HG02763 (cell line): Measurements from ENCODE around the gene CFAP45.

Experiments
- ATAC-seq: cut with Tn5 transposase; IDR thresholded peaks from one replicate; pipeline ENCODE4 v1.9.1; 2021; ENCODE audit warnings: mild to moderate bottlenecking, moderate library complexity; ENCODE audit not compliant: unreplicated experiment

Gene CFAP45, protein sequence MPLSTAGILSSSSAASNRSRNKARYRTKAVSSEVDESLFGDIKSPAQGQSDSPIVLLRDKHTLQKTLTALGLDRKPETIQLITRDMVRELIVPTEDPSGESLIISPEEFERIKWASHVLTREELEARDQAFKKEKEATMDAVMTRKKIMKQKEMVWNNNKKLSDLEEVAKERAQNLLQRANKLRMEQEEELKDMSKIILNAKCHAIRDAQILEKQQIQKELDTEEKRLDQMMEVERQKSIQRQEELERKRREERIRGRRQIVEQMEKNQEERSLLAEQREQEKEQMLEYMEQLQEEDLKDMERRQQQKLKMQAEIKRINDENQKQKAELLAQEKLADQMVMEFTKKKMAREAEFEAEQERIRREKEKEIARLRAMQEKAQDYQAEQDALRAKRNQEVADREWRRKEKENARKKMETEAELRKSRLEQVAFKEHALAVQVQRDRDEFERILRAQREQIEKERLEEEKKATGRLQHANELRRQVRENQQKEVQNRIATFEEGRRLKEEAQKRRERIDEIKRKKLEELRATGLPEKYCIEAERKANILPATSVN

DNA sequence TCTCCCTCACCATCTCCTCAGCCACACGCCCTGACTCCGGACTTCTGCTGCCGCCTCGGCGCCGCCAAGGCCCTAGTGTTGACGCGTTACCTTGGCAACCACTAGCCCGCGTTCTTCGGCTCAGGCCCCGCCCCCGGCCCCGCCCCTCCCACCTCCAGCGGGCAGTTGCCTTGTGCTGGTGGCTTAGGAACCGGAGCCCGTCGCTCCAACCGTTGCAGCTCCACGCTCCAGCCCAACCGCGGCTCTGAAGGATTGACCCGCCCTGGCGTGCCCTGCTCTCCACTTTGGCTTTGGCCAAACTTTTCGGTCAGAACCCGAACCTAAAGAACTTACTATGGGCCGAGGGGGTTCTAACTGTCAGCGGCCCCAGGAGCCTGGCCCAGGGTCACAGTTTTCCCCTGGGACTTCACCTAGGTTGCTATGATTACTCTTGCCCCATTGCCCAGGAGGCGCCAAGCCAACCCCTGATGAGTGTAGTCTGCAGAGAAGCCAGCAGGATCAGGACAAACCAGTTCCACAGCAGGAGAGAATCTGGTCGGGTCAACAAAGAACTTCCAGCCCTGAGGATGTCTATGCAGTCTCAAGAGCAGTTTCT lies at the start of gene CFAP45:
Gene CFAP45 (minus strand): TSS at position 80 of the 595 bp plus-strand sequence. CDS start 67 bp downstream, at position 13.
- no peak for ATAC-seq

GRCh38 chr1:159949123-159949522 lies 49.2 kb upstream of the CFAP45 start:
- no peak for ATAC-seq

GRCh38 chr1:159947942-159948341 lies 48.0 kb upstream of the CFAP45 start:
- no peak for ATAC-seq

- no peak for ATAC-seq
Measured at GRCh38 chr1:159946242-159947187, 46.5 kb upstream of the CFAP45 start.

DNA sequence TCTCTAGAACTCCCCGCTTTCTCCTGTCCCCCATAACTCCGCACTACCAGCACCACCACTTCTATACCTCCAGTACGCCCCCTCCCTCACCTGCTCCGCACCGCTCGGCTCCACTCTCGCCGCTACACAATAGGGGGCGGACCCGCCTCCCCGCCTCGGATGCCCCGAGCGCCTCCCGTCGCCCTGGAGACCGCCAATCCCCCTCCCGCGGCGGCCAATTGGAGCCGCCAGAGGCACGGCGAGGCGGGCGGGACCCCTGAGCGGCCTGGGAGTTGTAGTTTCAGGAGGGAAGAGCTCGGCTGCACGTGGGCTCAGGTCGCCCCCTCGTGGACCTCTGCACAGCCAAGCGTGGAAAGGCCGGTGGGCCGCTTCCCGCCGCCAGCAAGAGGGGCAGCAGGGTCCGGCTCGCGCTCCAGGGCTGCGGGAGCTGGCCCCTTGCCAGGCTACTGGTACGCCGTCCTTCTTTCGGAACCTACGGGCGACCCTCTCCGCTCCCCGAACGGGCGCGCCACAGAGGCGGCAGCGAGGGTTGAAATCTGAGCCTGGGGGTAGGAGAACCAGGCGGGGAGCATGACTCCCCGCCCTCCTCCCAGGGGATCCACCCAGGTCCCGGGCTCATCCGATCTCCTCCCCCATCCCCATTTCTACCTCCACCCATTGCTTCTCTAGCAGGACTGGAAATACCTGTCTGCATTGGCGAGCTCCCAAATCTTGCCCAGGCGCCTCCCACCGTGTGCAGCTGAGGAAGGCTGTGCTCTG lies 45.7 kb upstream of the CFAP45 start, which contains the start of gene IGSF9:
Gene IGSF9 (minus strand): TSS at position 131 of the 759 bp plus-strand sequence. CDS start 2,159 bp downstream, outside the sequence.
- ATAC-seq: no peak

GRCh38 chr1:159944623-159945455 lies 44.9 kb upstream of the CFAP45 start:
- ATAC-seq: no peak

- no peak for ATAC-seq
Measured at GRCh38 chr1:159943908-159944622, 44.1 kb upstream of the CFAP45 start.

- no peak for ATAC-seq
Measured at GRCh38 chr1:159943278-159943640, 43.3 kb upstream of the CFAP45 start.

GRCh38 chr1:159942632-159943277 lies 42.8 kb upstream of the CFAP45 start:
- no peak for ATAC-seq

DNA sequence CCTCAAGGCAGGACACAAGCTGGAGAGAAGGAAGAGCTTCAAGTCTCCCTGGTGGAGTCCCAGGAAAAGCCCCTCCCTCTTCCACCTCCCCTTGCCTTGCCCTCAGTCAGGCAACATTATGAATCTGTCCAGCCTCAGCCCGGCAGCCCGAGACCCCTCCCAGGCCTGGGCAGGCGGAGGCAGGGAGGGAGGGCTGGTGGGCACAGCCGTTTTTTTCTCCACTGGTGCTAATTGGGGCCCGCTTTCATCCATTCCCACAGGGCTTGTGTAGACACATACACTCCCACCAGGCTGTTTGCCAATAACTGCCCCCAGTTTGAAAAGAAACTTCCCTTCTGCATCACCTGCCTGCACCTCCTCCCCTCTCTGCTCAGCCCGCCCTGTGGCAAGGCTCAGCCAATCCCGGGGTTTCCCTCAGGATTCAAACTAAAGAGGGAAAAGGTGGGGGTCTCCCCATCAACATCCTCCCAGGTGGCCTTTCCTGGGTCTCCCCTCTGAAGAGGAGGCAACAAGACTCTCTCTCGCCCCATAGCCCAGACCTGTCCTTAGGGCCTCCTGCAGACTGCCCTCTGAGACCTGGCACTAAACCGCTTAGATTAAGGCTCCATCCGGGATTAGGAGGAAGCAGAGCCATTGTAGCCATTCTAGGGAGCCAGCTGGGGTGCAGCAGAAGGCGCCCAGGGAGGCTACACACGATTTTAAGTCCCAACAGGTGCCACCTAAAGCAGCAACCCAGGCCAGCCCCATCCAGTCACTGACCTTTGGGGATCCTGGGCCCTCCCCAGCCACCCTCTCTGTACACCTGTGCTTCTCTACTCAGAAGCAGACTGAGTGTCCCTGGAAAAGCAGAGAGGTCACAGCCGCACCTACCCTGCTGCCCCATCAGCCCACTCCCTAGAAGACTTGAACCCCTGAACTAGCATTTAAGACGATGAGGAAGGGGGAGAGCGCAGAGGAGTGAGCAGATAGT lies 41.9 kb upstream of the CFAP45 start:
- no peak for ATAC-seq

DNA sequence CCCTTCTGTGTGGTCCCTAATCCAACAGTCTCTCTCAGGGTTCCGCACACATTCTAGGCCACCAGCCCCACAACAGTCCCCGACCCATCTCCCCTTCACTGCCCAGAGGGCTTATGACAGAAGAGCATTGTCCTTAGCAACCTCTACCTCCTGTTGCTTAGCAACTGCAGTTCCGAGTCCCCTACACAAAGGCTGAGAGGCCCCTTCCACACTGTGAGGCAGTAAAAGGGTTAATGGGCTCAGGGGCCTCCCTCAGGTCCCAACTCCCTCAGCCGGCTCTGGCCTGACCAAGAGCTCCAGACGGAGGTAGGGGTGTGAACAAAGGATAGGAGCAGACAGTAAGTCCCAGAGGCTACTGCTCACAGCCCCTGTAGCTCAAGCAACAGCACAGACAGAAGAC lies 41.2 kb upstream of the CFAP45 start:
- ATAC-seq: no peak

DNA sequence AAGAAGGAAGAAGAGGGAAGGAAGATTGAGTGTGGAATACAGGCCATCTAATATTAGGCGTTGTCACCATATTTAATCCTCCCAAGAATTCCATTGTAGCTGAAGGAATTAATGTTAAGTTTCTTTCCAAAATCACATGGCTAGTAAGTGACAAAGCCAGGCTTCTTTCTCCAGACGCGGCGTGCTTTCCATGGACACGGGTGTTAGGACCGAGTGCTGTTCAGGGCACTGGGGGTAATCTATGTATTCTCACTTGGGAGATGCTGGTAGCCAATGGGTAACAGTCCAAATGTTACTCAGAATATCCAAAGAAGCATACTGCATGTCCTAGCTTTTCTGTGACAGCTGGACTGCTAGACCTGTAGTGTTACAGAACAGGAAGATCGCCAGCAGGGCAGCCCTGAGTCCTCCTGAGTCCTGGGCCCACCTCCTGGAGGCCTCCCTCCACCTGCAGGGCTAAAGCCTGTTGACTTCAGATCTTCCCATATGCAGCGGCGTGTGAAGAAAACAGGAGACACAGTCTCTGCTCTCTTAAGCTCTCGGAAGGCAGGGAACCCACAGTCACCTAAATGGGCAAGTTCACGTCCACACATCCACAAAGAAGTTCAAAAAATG lies 40.1 kb upstream of the CFAP45 start:
- no peak for ATAC-seq

- ATAC-seq: no peak
Measured at GRCh38 chr1:159939678-159940002, 39.7 kb upstream of the CFAP45 start.

DNA sequence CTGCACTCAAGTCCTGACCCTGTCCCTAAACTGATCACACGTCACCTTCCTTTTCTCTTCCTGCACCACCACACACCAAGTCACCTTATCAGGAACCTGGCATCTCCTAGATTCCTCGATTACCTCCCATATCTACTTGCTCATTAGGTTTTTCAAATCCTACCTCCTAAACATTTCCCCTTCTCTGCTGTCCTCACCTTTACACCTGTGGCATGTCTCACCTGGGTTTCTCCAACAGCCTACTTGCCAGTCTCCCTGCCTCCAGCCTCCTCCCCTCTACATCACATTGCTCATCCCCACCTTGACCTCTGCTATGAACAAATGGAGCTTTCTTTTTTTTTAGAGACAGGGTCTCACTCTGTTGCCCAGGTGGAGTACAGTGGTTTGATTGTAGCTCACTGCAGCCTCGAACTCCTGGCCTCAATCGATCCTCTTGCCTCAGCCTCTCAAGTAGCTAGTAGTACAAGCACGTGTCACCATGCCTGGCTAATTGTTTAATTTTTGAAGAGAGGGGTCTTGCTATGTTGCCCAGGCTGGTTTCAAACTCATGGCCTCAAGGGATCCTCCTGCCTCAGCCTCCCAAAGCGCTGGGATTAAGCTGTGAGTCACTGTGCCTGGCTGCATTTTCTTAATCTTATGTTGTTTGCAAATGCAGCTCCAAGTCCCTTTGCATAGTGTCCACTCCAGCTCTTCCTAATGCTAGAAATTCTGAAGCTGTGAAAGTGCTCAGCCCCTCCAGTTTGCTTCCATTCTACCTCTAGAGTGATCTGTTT lies 39.1 kb upstream of the CFAP45 start:
- ATAC-seq: no peak

DNA sequence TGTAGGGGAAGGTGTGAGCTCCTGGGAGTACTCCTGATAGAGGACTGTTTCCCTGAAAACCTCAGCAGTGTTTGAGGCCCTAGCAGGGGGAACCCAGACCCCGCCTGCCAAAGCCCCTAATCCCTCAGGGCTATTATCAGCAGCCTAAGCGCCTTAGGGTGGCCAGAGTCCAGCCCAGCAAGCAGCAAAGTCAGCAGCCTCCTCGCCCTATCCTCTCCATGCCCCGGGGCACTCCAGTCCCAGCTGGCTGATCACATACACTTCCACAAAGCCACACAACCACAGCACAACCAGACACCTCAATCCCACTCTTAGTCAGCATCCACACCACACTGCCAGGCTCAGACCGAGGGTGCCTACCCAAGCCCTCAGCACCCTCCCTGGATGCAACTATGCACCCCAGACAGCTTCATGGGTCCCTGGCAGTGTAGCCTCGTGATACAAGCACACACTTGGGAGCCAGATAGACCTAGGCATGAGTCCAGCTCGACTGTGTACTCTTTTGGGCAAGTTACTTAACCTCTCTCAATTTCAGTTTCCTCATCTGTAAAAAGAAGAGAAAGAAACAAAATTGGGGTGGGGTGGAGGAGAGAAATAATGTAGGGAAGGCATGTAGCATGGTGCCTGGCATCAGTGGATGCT lies 38.4 kb upstream of the CFAP45 start:
- no peak for ATAC-seq
